Mesodermal cell (in vitro differentiated cells): ENCODE measurements around the gene UBR1.
"Not testable (repeated sequence)": the region's sequence is repeated elsewhere in the genome, so short reads cannot be mapped to it uniquely, and the experiment has no call there.

ENCODE experiments used
- H3K27ac ChIP-seq: 2 replicates; pipeline ENCODE4 v1.7.0; 2013; ENCODE audit warnings: mild to moderate bottlenecking, low read depth, low read length, moderate library complexity; ENCODE audit not compliant: severe bottlenecking
- H3K36me3 ChIP-seq: 2 replicates; pipeline ENCODE4 v1.7.1; 2013; ENCODE audit warnings: mild to moderate bottlenecking, low read length, moderate library complexity; ENCODE audit not compliant: control insufficient read depth, insufficient read depth
- H3K4me1 ChIP-seq: one replicate; pipeline ENCODE4 v1.7.1; 2013; ENCODE audit warnings: mild to moderate bottlenecking, low read length; ENCODE audit not compliant: insufficient read depth, control insufficient read depth, poor library complexity, severe bottlenecking
- H3K4me3 ChIP-seq: 2 replicates; pipeline ENCODE4 v1.7.0; 2013; ENCODE audit warnings: low read length, control low read depth, mild to moderate bottlenecking; ENCODE audit not compliant: insufficient read depth, poor library complexity, severe bottlenecking; ENCODE audit errors: extremely low read depth
- H3K9me3 ChIP-seq: 2 replicates; pipeline ENCODE4 v1.7.1; 2013; ENCODE audit warnings: mild to moderate bottlenecking, low read length, moderate library complexity; ENCODE audit not compliant: control insufficient read depth
- WGBS, 2 experiments: methylation state at CpG; one replicate each; pipeline ENCODE4 v1.1.5; 2013; ENCODE audit warnings: missing lambda C conversion rate in 2 of 2; ENCODE audit not compliant: insufficient coverage in 2 of 2; 5-methylcytosine and 5-hydroxymethylcytosine counted together

Gene UBR1

GRCh38 chr15:42974202-42974862, 131.5 kb downstream of the UBR1 start:
- 95 to 100% methylated on average over 1 to 2 of the region's 2 CpGs for WGBS, 2 experiments
- H3K36me3 ChIP-seq, result peaks cover 75% of the 10 kb centered on the region
- H3K27ac ChIP-seq, result no peak overlapping the region
- no peaks in the 10 kb centered on the region for H3K9me3 ChIP-seq
- no peaks in the 10 kb centered on the region for H3K4me1 ChIP-seq
- H3K4me3 ChIP-seq, result no peak overlapping the region

GRCh38 chr15:42973114-42973513, 132.7 kb downstream of the UBR1 start:
- Histone ChIP-seq H3K36me3 (peaks cover 75% of the 10 kb centered on the region), H3K4me3 (no peak overlapping the region), H3K27ac (no peak overlapping the region), H3K4me1 (no peaks in the 10 kb centered on the region), H3K9me3 (no peaks in the 10 kb centered on the region)
- 97% methylated on average over 2 to 3 of the region's 4 CpGs for WGBS, 2 experiments

- Histone ChIP-seq H3K27ac (no peak overlapping the region), H3K4me1 (no peaks in the 10 kb centered on the region), H3K36me3 (peaks cover 71% of the 10 kb centered on the region), H3K9me3 (no peaks in the 10 kb centered on the region), H3K4me3 (no peak overlapping the region)
- no CpG with 5 or more reads among the region's 1 CpG for WGBS, 2 experiments
These were observed 134.0 kb downstream of the UBR1 start for GRCh38 chr15:42971830-42972229.

- Histone ChIP-seq H3K4me1 (no peaks in the 10 kb centered on the region), H3K27ac (no peak overlapping the region), H3K9me3 (no peaks in the 10 kb centered on the region), H3K36me3 (peaks cover 69% of the 10 kb centered on the region), H3K4me3 (no peak overlapping the region)
- 95 to 100% methylated on average over 4 to 5 of the region's 5 CpGs for WGBS, 2 experiments
These were observed 141.4 kb downstream of the UBR1 start for GRCh38 chr15:42964476-42964875.

GRCh38 chr15:42955518-42955917, 150.3 kb downstream of the UBR1 start:
- H3K36me3 ChIP-seq, result peaks cover 84% of the 10 kb centered on the region

GRCh38 chr15:42954291-42954690, 151.5 kb downstream of the UBR1 start:
- Histone ChIP-seq H3K9me3 (no peaks in the 10 kb centered on the region), H3K27ac (no peak overlapping the region), H3K36me3 (peaks cover 84% of the 10 kb centered on the region), H3K4me3 (no peak overlapping the region), H3K4me1 (no peaks in the 10 kb centered on the region)
- 95 to 96% methylated on average over 3 to 4 of the region's 4 CpGs for WGBS, 2 experiments

More at GRCh38 chr15:42955518-42955917, 150.3 kb downstream of the UBR1 start:
- H3K4me3 ChIP-seq, result no peak overlapping the region
- H3K27ac ChIP-seq, result no peak overlapping the region
- no peaks in the 10 kb centered on the region for H3K9me3 ChIP-seq
- H3K4me1 ChIP-seq, result no peaks in the 10 kb centered on the region

- WGBS, 2 experiments, result no CpG with 5 or more reads among the region's 3 CpGs
- H3K9me3 ChIP-seq, H3K27ac ChIP-seq, H3K4me1 ChIP-seq, H3K4me3 ChIP-seq: not testable (repeated sequence)
- peaks cover 78% of the 10 kb centered on the region for H3K36me3 ChIP-seq
These were observed 156.9 kb downstream of the UBR1 start for GRCh38 chr15:42948898-42949297.

GRCh38 chr15:42940527-42940926, 165.3 kb downstream of the UBR1 start:
- no peaks in the 10 kb centered on the region for H3K9me3 ChIP-seq
- no peak overlapping the region for H3K4me3 ChIP-seq
- H3K27ac ChIP-seq, result no peak overlapping the region
- peaks cover 29% of the 10 kb centered on the region for H3K36me3 ChIP-seq
- H3K4me1 ChIP-seq, result no peaks in the 10 kb centered on the region
- 100% methylated on average over 1 of the region's 1 CpG; no CpG with 5 or more reads in 1 of the 2 experiments for WGBS, 2 experiments

- no peak overlapping the region for H3K27ac ChIP-seq
- no peak overlapping the region for H3K4me3 ChIP-seq
- no peaks in the 10 kb centered on the region for H3K4me1 ChIP-seq
- peaks cover 23% of the 10 kb centered on the region for H3K36me3 ChIP-seq
- H3K9me3 ChIP-seq, result no peaks in the 10 kb centered on the region
- 95 to 96% methylated on average over 8 of the region's 8 CpGs for WGBS, 2 experiments
These were observed 166.0 kb downstream of the UBR1 start for GRCh38 chr15:42939841-42940240.

- Histone ChIP-seq H3K36me3 (peaks cover 4% of the 10 kb centered on the region), H3K4me3 (no peak overlapping the region), H3K4me1 (no peaks in the 10 kb centered on the region), H3K9me3 (no peaks in the 10 kb centered on the region), H3K27ac (no peak overlapping the region)
These were observed 168.7 kb downstream of the UBR1 start for GRCh38 chr15:42937143-42937542.

- 66 to 71% methylated on average over 4 of the region's 7 CpGs for WGBS, 2 experiments
- no peak overlapping the region for H3K4me3 ChIP-seq
- H3K9me3 ChIP-seq, result no peaks in the 10 kb centered on the region
- no peaks in the 10 kb centered on the region for H3K36me3 ChIP-seq
- no peaks in the 10 kb centered on the region for H3K4me1 ChIP-seq
- no peak overlapping the region for H3K27ac ChIP-seq
These were observed 171.8 kb downstream of the UBR1 start for GRCh38 chr15:42933886-42934667.
